GM12878 (cell line): ENCODE measurements around the gene PPIA. TPM values are rescaled to one million over a fixed set of nuclear protein-coding genes. Genes with fewer than 3 reads are reported as not detected.

Experiments
- ATAC-seq: fragments of 200-7000 bp; cut with Tn5 transposase; 3 replicates; pipeline ENCODE4 v1.9.1; 2020; ENCODE audit warnings: mild to moderate bottlenecking, moderate library complexity
- BruUV-seq: library from RNA; stranded (reverse); fragments of 400-500 nt; replicated peaks from 2 replicates; lab custom pipeline; 2021; lab: Mats Ljungman, UMichigan
- CTCF ChIA-PET: fragments of 300-600 bp; sonication (Branson Sonifier 250); formaldehyde crosslinking; extraction: SDS; loops from one replicate; lab custom pipeline; 2021; ENCODE audit warnings: inconsistent platforms; lab: Yijun Ruan, JAX
- POLR2A ChIA-PET: fragments of 350-600 bp; formaldehyde crosslinking; extraction: SDS; loops from one replicate; lab custom pipeline; 2021; ENCODE audit warnings: inconsistent platforms; lab: Charles Lee
- RAD21 ChIA-PET: fragments of 300-600 bp; sonication (Branson Sonifier 250); formaldehyde crosslinking; loops from one replicate; lab custom pipeline; 2023; ENCODE audit warnings: antibody characterized with exemption; ENCODE audit not compliant: unreplicated experiment; lab: Charles Lee
- SMC1A ChIA-PET: fragments of 300-600 bp; sonication (Branson Sonifier 250); formaldehyde crosslinking; loops from one replicate; lab custom pipeline; 2023; ENCODE audit not compliant: unreplicated experiment, uncharacterized antibody; lab: Charles Lee
- DNase-seq: peaks from one replicate; pipeline ENCODE4 v3.0.0-alpha.2; 2011; ENCODE audit warnings: low read depth, low spot score
- FAIRE-seq: peaks from 3 replicates; lab custom pipeline; 2011; peaks lifted over from hg19 to GRCh38; lab: Jason Lieb, UNC
- H2AFZ ChIP-seq: 2 replicates; pipeline ENCODE4 v1.6.0; 2011; ENCODE audit warnings: low read depth, low read length, control low read depth; ENCODE audit not compliant: control insufficient read depth
- H3K27ac ChIP-seq: 2 replicates; pipeline ENCODE4 v1.5.1; 2011; ENCODE audit warnings: control low read depth; ENCODE audit not compliant: control insufficient read depth, insufficient read depth
- H3K27me3 ChIP-seq, 2 experiments: replicated peaks in 1 of 2; 2 replicates each; pipeline versions ENCODE4 v1.6.0 to v1.6.1; 2011; ENCODE audit warnings: low read length in 1 of 2; ENCODE audit not compliant: control insufficient read depth in 2 of 2, insufficient read depth in 2 of 2
- H3K36me3 ChIP-seq, 2 experiments: 2 replicates each; pipeline ENCODE4 v1.5.1; 2011; ENCODE audit warnings: low read length in 1 of 2; ENCODE audit not compliant: control insufficient read depth in 2 of 2, insufficient read depth in 2 of 2
- H3K4me1 ChIP-seq: 2 replicates; pipeline ENCODE4 v1.6.1; 2011; ENCODE audit warnings: mild to moderate bottlenecking, low read length, moderate library complexity, mixed read lengths; ENCODE audit not compliant: control insufficient read depth, insufficient read depth
- H3K4me2 ChIP-seq: 2 replicates; pipeline ENCODE4 v1.6.0; 2011; ENCODE audit warnings: control low read depth; ENCODE audit not compliant: control insufficient read depth, insufficient read depth
- H3K4me3 ChIP-seq: fragments of 200-600 bp; sonication (generic); 2 replicates; pipeline ENCODE4 v1.5.1; 2016
- H3K79me2 ChIP-seq: 2 replicates; pipeline ENCODE4 v1.6.0; 2011; ENCODE audit warnings: low read length; ENCODE audit not compliant: control insufficient read depth, insufficient read depth
- H3K9ac ChIP-seq: 2 replicates; pipeline ENCODE4 v1.8.0; 2011; ENCODE audit warnings: low read length, control low read depth, mixed read lengths; ENCODE audit not compliant: control insufficient read depth, insufficient read depth
- H3K9me3 ChIP-seq: replicated peaks from 3 replicates; pipeline ENCODE4 v1.5.1; 2011; ENCODE audit warnings: mild to moderate bottlenecking, low read length; ENCODE audit not compliant: control insufficient read depth, insufficient read depth
- H4K20me1 ChIP-seq: 2 replicates; pipeline ENCODE4 v1.6.0; 2011; ENCODE audit not compliant: control insufficient read depth, insufficient read depth
- BCLAF1 ChIP-seq: fragments of 450-650 bp; IDR thresholded peaks from 2 replicates; pipeline ENCODE4 v1.6.1; 2017; ENCODE audit warnings: antibody characterized with exemption, mild to moderate bottlenecking, moderate library complexity
- BHLHE40 ChIP-seq, 2 experiments: fragments of 450-650 bp in 1 of 2; IDR thresholded peaks; 2 replicates each; pipeline ENCODE4 v1.6.1; 2011 to 2017; ENCODE audit warnings: low read depth in 2 of 2, borderline replicate concordance in 1 of 2, improper control_type of control experiment in 1 of 2, low read length in 1 of 2, mild to moderate bottlenecking in 1 of 2
- DPF2 ChIP-seq: fragments of 450-650 bp; IDR thresholded peaks from 2 replicates; pipeline ENCODE4 v1.6.1; 2017; ENCODE audit warnings: mild to moderate bottlenecking
- HDAC2 ChIP-seq: fragments of 200-600 bp; sonication (generic); IDR thresholded peaks from 2 replicates; pipeline ENCODE4 v1.6.1; 2017
- IKZF1 ChIP-seq: fragments of 450-650 bp; conservative IDR thresholded peaks from 2 replicates; pipeline ENCODE4 v1.6.1; 2017; ENCODE audit warnings: antibody characterized with exemption, mild to moderate bottlenecking
- JUNB ChIP-seq: IDR thresholded peaks from 2 replicates; pipeline ENCODE4 v1.6.1; 2016; ENCODE audit warnings: antibody characterized with exemption, mild to moderate bottlenecking
- MXI1 ChIP-seq: fragments of 150-350 bp; IDR thresholded peaks from 2 replicates; pipeline ENCODE4 v1.6.1; 2011; ENCODE audit warnings: low read depth, mild to moderate bottlenecking, inconsistent platforms, low read length, improper control_type of control experiment
- MYC ChIP-seq: IDR thresholded peaks from 2 replicates; pipeline ENCODE4 v1.6.1; 2011; ENCODE audit warnings: mild to moderate bottlenecking, low read length, moderate library complexity, inconsistent platforms; ENCODE audit not compliant: insufficient read depth, insufficient replicate concordance, insufficient read length, severe bottlenecking
- NR2F1 ChIP-seq: fragments of 450-650 bp; conservative IDR thresholded peaks from 2 replicates; pipeline ENCODE4 v1.6.1; 2017; ENCODE audit warnings: mild to moderate bottlenecking
- POLR2AphosphoS2 ChIP-seq: IDR thresholded peaks from 2 replicates; pipeline ENCODE4 v1.6.1; 2011; ENCODE audit warnings: low read depth, mild to moderate bottlenecking, low read length, improper control_type of control experiment, moderate library complexity
- POLR2AphosphoS5 ChIP-seq: IDR thresholded peaks from 2 replicates; pipeline ENCODE4 v1.6.1; 2011; ENCODE audit warnings: mild to moderate bottlenecking, low read length, inconsistent platforms
- PRDM15 ChIP-seq: fragments of 450-650 bp; formaldehyde crosslinking; IDR thresholded peaks from 2 replicates; pipeline ENCODE4 v1.4.0; 2020; ENCODE audit warnings: mild to moderate bottlenecking, moderate library complexity
- SMAD5 ChIP-seq: IDR thresholded peaks from 2 replicates; pipeline ENCODE4 v1.6.1; 2016; ENCODE audit warnings: antibody characterized with exemption, low read depth
- TCF3 ChIP-seq: IDR thresholded peaks from 2 replicates; pipeline ENCODE4 v1.6.1; 2012; ENCODE audit warnings: low read depth, mild to moderate bottlenecking, low read length, borderline replicate concordance; ENCODE audit not compliant: insufficient read depth
- ZNF207 ChIP-seq: fragments of 450-650 bp; IDR thresholded peaks from 2 replicates; pipeline ENCODE4 v1.6.1; 2014; ENCODE audit warnings: antibody characterized with exemption, mild to moderate bottlenecking, borderline replicate concordance
- ZSCAN29 ChIP-seq: fragments of 450-650 bp; IDR thresholded peaks from 2 replicates; pipeline ENCODE4 v1.6.1; 2017; ENCODE audit warnings: mild to moderate bottlenecking, moderate library complexity
- WGBS: methylation state at CpG from one replicate; pipeline ENCODE4 v1.1.6; 2016; ENCODE audit warnings: low lambda C conversion rate; ENCODE audit not compliant: insufficient replicate concordance, insufficient coverage; ENCODE audit errors: missing lambda C conversion rate; 5-methylcytosine and 5-hydroxymethylcytosine counted together
- in situ Hi-C: fragments of 300-500 bp; cut with MboI; formaldehyde crosslinking; loops from 9 replicates; pipeline ENCODE4 v1.14.3; 2018; ENCODE audit warnings: mixed read lengths
- intact Hi-C: fragments of 100-400 bp; cut with micrococcal nuclease; formaldehyde crosslinking; loops from one replicate; pipeline ENCODE4 v1.14.2; 2022; ENCODE audit not compliant: unreplicated experiment
- polyA plus RNA-seq, 11 experiments: library from polyadenylated mRNA; depleted of rRNA in 4 of 11; unstranded in 6 of 11; stranded (reverse) in 5 of 11; fragments of >200 nt; fragmentation: Nextera tagmentation in 4 of 11; fragmentation: Illumina TruSeq in 1 of 11; extraction: Ambion mirVana in 4 of 11; extraction: Trizol in 1 of 11; gene quantifications; 1 replicate in 1 of 11; 2 replicates in 10 of 11; pipeline versions ENCODE4 v1.2.1 to v1.2.3, GENCODE V29; 2011 to 2016; ENCODE audit warnings: inconsistent platforms in 2 of 11, missing spikeins in 2 of 11, low read depth in 1 of 11
- total RNA-seq, 4 experiments: library from RNA; depleted of rRNA in 3 of 4; stranded (reverse); fragments of >200 nt in 3 of 4; fragmentation: Illumina TruSeq in 1 of 4; extraction: Trizol in 1 of 4; gene quantifications; 2 replicates each; pipeline versions ENCODE4 v1.2.1 to v1.2.3, GENCODE V29; 2013 to 2021

PPIA gene
- total and polyA plus RNA-seq, 10 of the 15 experiments (the other 5 are each of a cell fraction or from before 2014, with no cell fraction given) = 2,712 to 7,982 (median 5,027) TPM

GRCh38 chr7:44748948-44749731 lies 47.3 kb upstream of the PPIA start:
- Histone ChIP-seq H3K9me3 (no peaks in the 10 kb centered on the region), H4K20me1 (no peaks in the 10 kb centered on the region), H3K4me3 (peak overlapping the region; percentile 92), H3K27me3 (no peaks in the 10 kb centered on the region), H3K4me1 (peaks cover 22% of the 10 kb centered on the region), H3K4me2 (peak overlapping the region; percentile 35), H3K36me3 (peaks cover 0 to 7% of the 10 kb centered on the region in 2 experiments; a peak in 2 of 4 replicates), H2AFZ (no peak overlapping the region), H3K9ac (peak overlapping the region; percentile 76), H3K79me2 (peaks cover 56% of the 10 kb centered on the region), H3K27ac (peak overlapping the region; percentile 92)
- POLR2A ChIA-PET = interaction anchor here (0.6 to 5.1 kb wide), 20 partner anchors 11 to 277 kb away, joined by 3 to 55 read pairs (median 9); partner anchors contain the start of genes CCM2, H2AZ2, OGDH and PURB
- SMC1A ChIA-PET = interaction anchor here (0.6 to 5.4 kb wide), 16 partner anchors 13 to 175 kb away, joined by 3 to 79 read pairs (median 4); partner anchors contain the start of genes DDX56 and OGDH
- 2% methylated on average over 53 of the region's 60 CpGs for WGBS
- CTCF ChIA-PET = interaction anchor here (1.1 to 4.1 kb wide), 7 partner anchors 14 to 387 kb away, joined by 3 to 23 read pairs (median 10); partner anchors contain the start of gene H2AZ2
- in situ Hi-C loops = no loop called here
- no peak for FAIRE-seq
- no TSS peak for BruUV-seq
- DNase-seq = no peak
- RAD21 ChIA-PET = interaction anchor here (0.9 to 6.6 kb wide), 12 partner anchors 12 to 161 kb away, joined by 3 to 107 read pairs (median 8); partner anchors contain the start of genes H2AZ2 and OGDH
- intact Hi-C loops = no loop called here
- peak; percentile 9 for ATAC-seq
- TF ChIP-seq POLR2AphosphoS5 (peak; percentile 20; the same call in 1 of the 2 replicates), JUNB (no peak), NR2F1 (peak; percentile 85), DPF2 (0 out of 2 replicates have a peak, but pooled peaks have one; percentile 65), IKZF1 (peak; percentile 72), TCF3 (0 out of 2 replicates have a peak, but pooled peaks have one; percentile 79), ZNF207 (0 out of 2 replicates have a peak, but pooled peaks have one; percentile 68), SMAD5 (0 out of 2 replicates have a peak, but pooled peaks have one; percentile 15), PRDM15 (no peak), HDAC2 (no peak), BHLHE40 (IDR thresholded peaks at IDR 0.05; ENCODE audit: borderline replicate concordance in 1 of 2, low read depth in 2 of 2, low read length in 1 of 2) (peak; percentile 86 to 96), MXI1 (peak; percentile 43; the same call in 1 of the 2 replicates), BCLAF1 (no peak), MYC (no peak), ZSCAN29 (peak; percentile 75; the same call in 1 of the 2 replicates), POLR2AphosphoS2 (peak; percentile 34; the same call in 1 of the 2 replicates)
